Esophagus muscularis mucosa (tissue), 4 donors: ENCODE measurements around the gene HSD17B1.

Experiments used
- CTCF ChIP-seq, 3 experiments: fragments of 200-600 bp in 2 of 3; fragments of 450-650 bp in 1 of 3; sonication (generic) in 2 of 3; IDR thresholded peaks; one replicate each; pipeline ENCODE4 v1.5.1; 2017 to 2019; ENCODE audit warnings: antibody characterized with exemption in 3 of 3, mild to moderate bottlenecking in 2 of 3, moderate library complexity in 1 of 3
- EP300 ChIP-seq: sonication (generic); formaldehyde crosslinking; IDR thresholded peaks from one replicate; pipeline ENCODE4 v1.6.1; 2017; ENCODE audit warnings: antibody characterized with exemption
- POLR2A ChIP-seq: fragments of 450-650 bp; IDR thresholded peaks from one replicate; pipeline ENCODE4 v1.6.1; 2017; ENCODE audit warnings: antibody characterized with exemption, moderate library complexity, mild to moderate bottlenecking, low read depth
- POLR2AphosphoS5 ChIP-seq, 2 donors: sonication (generic); formaldehyde crosslinking; IDR thresholded peaks; one replicate each; pipeline ENCODE4 v1.6.1; 2017; ENCODE audit warnings: antibody characterized with exemption in 2 of 2

- TF ChIP-seq CTCF (IDR thresholded peaks at IDR 0.05) (no peak), POLR2A (no peak), POLR2AphosphoS5 (IDR thresholded peaks at IDR 0.05) (no peak), EP300 (no peak)
Measured at GRCh38 chr17:42553866-42554249, 1.1 kb downstream of the HSD17B1 start.
